Neural progenitor cell (in vitro differentiated cells): ENCODE measurements around the gene RNF25. TPM values are rescaled to one million over a fixed set of nuclear protein-coding genes. Genes with fewer than 3 reads are reported as not detected.

Source experiments
- DNase-seq: peaks from one replicate; pipeline ENCODE4 v3.0.0-alpha.2; 2016; ENCODE audit warnings: low spot score
- H2AFZ ChIP-seq: fragments of 200-600 bp; sonication (generic); replicated peaks from 2 replicates; pipeline ENCODE4 v1.6.1; 2016; ENCODE audit warnings: antibody characterized with exemption
- H3F3A ChIP-seq: fragments of 200-600 bp; sonication (generic); 2 replicates; pipeline ENCODE4 v1.6.1; 2016; ENCODE audit warnings: antibody characterized with exemption, low read depth
- H3K27ac ChIP-seq: fragments of 200-600 bp; sonication (generic); 2 replicates; pipeline ENCODE4 v1.5.1; 2016; ENCODE audit warnings: mild to moderate bottlenecking
- H3K27me3 ChIP-seq: fragments of 200-600 bp; sonication (generic); 2 replicates; pipeline ENCODE4 v1.6.1; 2016; ENCODE audit warnings: mild to moderate bottlenecking, moderate library complexity
- H3K36me3 ChIP-seq: fragments of 200-600 bp; sonication (generic); 2 replicates; pipeline ENCODE4 v1.5.1; 2016
- H3K4me1 ChIP-seq: fragments of 200-600 bp; sonication (generic); 2 replicates; pipeline ENCODE4 v1.6.1; 2016; ENCODE audit warnings: mixed run types
- H3K4me2 ChIP-seq: fragments of 200-600 bp; sonication (generic); 2 replicates; pipeline ENCODE4 v1.6.1; 2016
- H3K4me3 ChIP-seq: fragments of 200-600 bp; sonication (generic); 2 replicates; pipeline ENCODE4 v1.5.1; 2016
- H3K79me2 ChIP-seq: fragments of 200-600 bp; sonication (generic); 2 replicates; pipeline ENCODE4 v1.6.1; 2016; ENCODE audit warnings: low read depth
- H3K9ac ChIP-seq: fragments of 200-600 bp; sonication (generic); 2 replicates; pipeline ENCODE4 v1.6.1; 2016
- H3K9me3 ChIP-seq: fragments of 200-600 bp; sonication (generic); 2 replicates; pipeline ENCODE4 v1.5.1; 2016; ENCODE audit warnings: low read depth
- H4K20me1 ChIP-seq: fragments of 200-600 bp; sonication (generic); 2 replicates; pipeline ENCODE4 v1.6.1; 2016; ENCODE audit warnings: low read depth
- H3K27ac Mint-ChIP-seq: 3 replicates; pipeline ENCODE4 v1.8.0; 2021; ENCODE audit warnings: mixed read lengths
- H3K27me3 Mint-ChIP-seq: 2 replicates; pipeline ENCODE4 v1.8.0; 2022; ENCODE audit warnings: low read depth, mild to moderate bottlenecking, inconsistent platforms, moderate library complexity, mixed read lengths; ENCODE audit not compliant: insufficient read depth
- H3K36me3 Mint-ChIP-seq: 3 replicates; pipeline ENCODE4 v1.8.0; 2021; ENCODE audit warnings: mixed read lengths
- H3K4me1 Mint-ChIP-seq: 3 replicates; pipeline ENCODE4 v1.8.0; 2021; ENCODE audit warnings: mixed read lengths
- H3K4me3 Mint-ChIP-seq: 3 replicates; pipeline ENCODE4 v1.8.0; 2021; ENCODE audit warnings: mild to moderate bottlenecking, moderate library complexity, mixed read lengths
- H3K9me3 Mint-ChIP-seq: 3 replicates; pipeline ENCODE4 v1.8.0; 2020; ENCODE audit warnings: mixed read lengths
- EZH2 ChIP-seq: fragments of 200-600 bp; sonication (generic); IDR thresholded peaks from 2 replicates; pipeline ENCODE4 v1.6.1; 2017; ENCODE audit warnings: antibody characterized with exemption, mild to moderate bottlenecking, moderate library complexity
- EZH2phosphoT487 ChIP-seq: fragments of 200-600 bp; sonication (generic); IDR thresholded peaks from 2 replicates; pipeline ENCODE4 v1.6.1; 2017; ENCODE audit warnings: antibody characterized with exemption
- total RNA-seq: library from RNA; depleted of rRNA; stranded (reverse); fragments of >200 nt; gene quantifications from 2 replicates; pipeline ENCODE4 v1.2.3, GENCODE V29; 2015; ENCODE audit warnings: low replicate concordance
- TF ChIP-seq, protein P1 (sequence below): fragments of 200-600 bp; sonication (generic); IDR thresholded peaks from 2 replicates; pipeline ENCODE4 v1.5.1; 2017; ENCODE audit warnings: antibody characterized with exemption, mild to moderate bottlenecking

RNF25 gene, protein sequence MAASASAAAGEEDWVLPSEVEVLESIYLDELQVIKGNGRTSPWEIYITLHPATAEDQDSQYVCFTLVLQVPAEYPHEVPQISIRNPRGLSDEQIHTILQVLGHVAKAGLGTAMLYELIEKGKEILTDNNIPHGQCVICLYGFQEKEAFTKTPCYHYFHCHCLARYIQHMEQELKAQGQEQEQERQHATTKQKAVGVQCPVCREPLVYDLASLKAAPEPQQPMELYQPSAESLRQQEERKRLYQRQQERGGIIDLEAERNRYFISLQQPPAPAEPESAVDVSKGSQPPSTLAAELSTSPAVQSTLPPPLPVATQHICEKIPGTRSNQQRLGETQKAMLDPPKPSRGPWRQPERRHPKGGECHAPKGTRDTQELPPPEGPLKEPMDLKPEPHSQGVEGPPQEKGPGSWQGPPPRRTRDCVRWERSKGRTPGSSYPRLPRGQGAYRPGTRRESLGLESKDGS
- 9.6 and 18.5 TPM in 2 replicates for total RNA-seq

DNA sequence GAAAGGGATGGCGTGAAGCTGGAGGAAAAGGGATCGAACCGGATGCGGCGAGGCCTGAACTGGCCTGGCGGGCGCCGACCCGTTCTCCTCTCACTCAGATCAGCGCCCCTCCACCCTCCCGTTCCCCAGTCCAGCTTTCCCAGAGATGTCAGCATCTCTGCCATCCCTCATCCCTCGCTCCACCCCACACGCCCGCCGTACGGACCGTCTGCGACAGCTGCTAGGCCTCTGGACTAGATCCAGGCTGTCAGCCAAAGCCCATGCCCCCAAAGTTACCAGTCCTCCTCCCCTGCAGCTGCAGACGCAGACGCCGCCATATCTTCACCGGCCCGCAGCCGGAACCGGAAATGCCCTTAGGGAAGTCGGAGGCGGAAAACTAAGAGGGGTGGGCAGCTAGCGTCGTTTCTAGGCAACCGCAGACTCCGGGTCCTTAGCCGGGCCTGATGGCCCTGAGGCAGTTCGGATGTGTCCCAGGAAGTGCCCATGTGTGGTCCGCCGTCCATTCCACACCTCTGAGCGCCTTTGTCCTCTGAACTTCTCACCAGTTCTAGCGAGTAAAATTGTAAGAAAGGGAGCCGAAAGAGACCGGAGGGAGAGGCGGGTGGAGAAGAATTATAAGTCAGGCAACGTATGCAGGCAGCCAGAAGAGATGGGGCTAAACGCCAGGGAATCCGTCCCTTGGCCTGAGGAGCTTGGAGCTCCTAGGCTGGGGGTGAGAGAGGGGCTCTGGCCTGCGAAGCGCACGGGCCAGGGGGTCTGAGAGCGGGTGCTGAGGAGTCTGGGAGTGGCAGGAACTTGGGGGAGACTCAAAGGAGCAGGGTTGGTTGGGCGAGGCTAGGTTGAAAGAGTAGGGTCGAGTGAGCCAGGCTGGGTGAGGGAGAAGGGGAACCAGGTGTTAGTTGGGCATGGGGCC is at the start of gene RNF25, which contains the start of gene STK36:
RNF25 (minus strand) TSS at position 349 of the 913 bp plus-strand sequence; CDS start at position 317, 32 bp downstream.
STK36 (plus strand) TSS at position 433 of the 913 bp plus-strand sequence. CDS start 744 bp downstream, outside the sequence.
- H3K4me3 ChIP-seq, result peak within 1 kb of the TSS; percentile 86
- no peaks in the 10 kb centered on the region for H3K27me3 ChIP-seq
- H3K4me1 ChIP-seq, result peaks cover 6% of the 10 kb centered on the region
- peak; percentile 94 for DNase-seq
- Mint-ChIP-seq H3K4me3 (peak within 1 kb of the TSS; percentile 99), H3K4me1 (peaks cover 21% of the 10 kb centered on the region), H3K27ac (peak within 1 kb of the TSS; percentile 100), H3K9me3 (no peaks in the 10 kb centered on the region), H3K36me3 (peaks cover 11% of the 10 kb centered on the region), H3K27me3 (peaks cover 3% of the 10 kb centered on the region)
- peak within 1 kb of the TSS; percentile 96 for H2AFZ ChIP-seq
- no peaks in the 10 kb centered on the region for H4K20me1 ChIP-seq
- H3K27ac ChIP-seq, result peak within 1 kb of the TSS; percentile 65
- peaks cover 5% of the 10 kb centered on the region for H3F3A ChIP-seq
- no peaks in the 10 kb centered on the region for H3K9me3 ChIP-seq
- peak within 1 kb of the TSS; percentile 87 for H3K9ac ChIP-seq
- TF ChIP-seq, protein P1, sequence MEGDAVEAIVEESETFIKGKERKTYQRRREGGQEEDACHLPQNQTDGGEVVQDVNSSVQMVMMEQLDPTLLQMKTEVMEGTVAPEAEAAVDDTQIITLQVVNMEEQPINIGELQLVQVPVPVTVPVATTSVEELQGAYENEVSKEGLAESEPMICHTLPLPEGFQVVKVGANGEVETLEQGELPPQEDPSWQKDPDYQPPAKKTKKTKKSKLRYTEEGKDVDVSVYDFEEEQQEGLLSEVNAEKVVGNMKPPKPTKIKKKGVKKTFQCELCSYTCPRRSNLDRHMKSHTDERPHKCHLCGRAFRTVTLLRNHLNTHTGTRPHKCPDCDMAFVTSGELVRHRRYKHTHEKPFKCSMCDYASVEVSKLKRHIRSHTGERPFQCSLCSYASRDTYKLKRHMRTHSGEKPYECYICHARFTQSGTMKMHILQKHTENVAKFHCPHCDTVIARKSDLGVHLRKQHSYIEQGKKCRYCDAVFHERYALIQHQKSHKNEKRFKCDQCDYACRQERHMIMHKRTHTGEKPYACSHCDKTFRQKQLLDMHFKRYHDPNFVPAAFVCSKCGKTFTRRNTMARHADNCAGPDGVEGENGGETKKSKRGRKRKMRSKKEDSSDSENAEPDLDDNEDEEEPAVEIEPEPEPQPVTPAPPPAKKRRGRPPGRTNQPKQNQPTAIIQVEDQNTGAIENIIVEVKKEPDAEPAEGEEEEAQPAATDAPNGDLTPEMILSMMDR, result no peak
- no peak for TF ChIP-seq EZH2
- H3K4me2 ChIP-seq, result peak within 1 kb of the TSS; percentile 94
- peaks cover 29% of the 10 kb centered on the region for H3K79me2 ChIP-seq
- H3K36me3 ChIP-seq, result no peaks in the 10 kb centered on the region

DNA sequence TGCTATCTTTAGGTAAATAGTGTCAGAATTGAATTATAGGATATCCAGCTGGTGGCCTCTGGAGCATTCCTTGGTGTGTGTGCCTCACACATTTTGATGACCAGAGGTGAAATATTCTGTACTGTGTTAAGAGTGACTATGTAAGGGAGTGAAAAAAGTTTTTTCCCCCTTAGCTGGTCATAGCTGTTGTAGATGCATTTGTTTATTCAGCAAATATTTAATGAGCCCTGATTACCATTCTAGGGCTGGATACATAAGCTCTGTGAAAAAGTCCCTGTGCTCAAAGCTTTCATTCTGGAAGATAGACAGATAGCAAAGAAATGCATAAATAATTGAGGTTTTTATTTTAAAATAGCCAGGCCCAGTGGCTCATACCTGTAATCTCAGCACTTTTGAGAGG is 49.7 kb upstream of the RNF25 start:
- H3K4me3 Mint-ChIP-seq, result no peak overlapping the region
- H3K27me3 ChIP-seq, result no peaks in the 10 kb centered on the region
- peaks cover 4% of the 10 kb centered on the region for H3K27me3 Mint-ChIP-seq
- H4K20me1 ChIP-seq, result peaks cover 48% of the 10 kb centered on the region
- H3F3A ChIP-seq, result no peaks in the 10 kb centered on the region
- H2AFZ ChIP-seq, result no peak overlapping the region
- no peak overlapping the region for H3K4me3 ChIP-seq
- H3K4me1 ChIP-seq, result no peaks in the 10 kb centered on the region
- no peak overlapping the region for H3K4me2 ChIP-seq
- H3K79me2 ChIP-seq, result peaks cover 100% of the 10 kb centered on the region
- H3K9ac ChIP-seq, result no peak overlapping the region
- H3K9me3 Mint-ChIP-seq, result peaks cover 16% of the 10 kb centered on the region
- no peak for DNase-seq
- peaks cover 11% of the 10 kb centered on the region for H3K4me1 Mint-ChIP-seq
- H3K36me3 Mint-ChIP-seq, result peaks cover 35% of the 10 kb centered on the region
- peaks cover 9% of the 10 kb centered on the region for H3K9me3 ChIP-seq
- peaks cover 3% of the 10 kb centered on the region for H3K36me3 ChIP-seq
- H3K27ac Mint-ChIP-seq, result no peak overlapping the region
- H3K27ac ChIP-seq, result no peak overlapping the region
- no peak for TF ChIP-seq EZH2phosphoT487
- TF ChIP-seq, protein P1, result no peak
- TF ChIP-seq EZH2, result no peak

DNA sequence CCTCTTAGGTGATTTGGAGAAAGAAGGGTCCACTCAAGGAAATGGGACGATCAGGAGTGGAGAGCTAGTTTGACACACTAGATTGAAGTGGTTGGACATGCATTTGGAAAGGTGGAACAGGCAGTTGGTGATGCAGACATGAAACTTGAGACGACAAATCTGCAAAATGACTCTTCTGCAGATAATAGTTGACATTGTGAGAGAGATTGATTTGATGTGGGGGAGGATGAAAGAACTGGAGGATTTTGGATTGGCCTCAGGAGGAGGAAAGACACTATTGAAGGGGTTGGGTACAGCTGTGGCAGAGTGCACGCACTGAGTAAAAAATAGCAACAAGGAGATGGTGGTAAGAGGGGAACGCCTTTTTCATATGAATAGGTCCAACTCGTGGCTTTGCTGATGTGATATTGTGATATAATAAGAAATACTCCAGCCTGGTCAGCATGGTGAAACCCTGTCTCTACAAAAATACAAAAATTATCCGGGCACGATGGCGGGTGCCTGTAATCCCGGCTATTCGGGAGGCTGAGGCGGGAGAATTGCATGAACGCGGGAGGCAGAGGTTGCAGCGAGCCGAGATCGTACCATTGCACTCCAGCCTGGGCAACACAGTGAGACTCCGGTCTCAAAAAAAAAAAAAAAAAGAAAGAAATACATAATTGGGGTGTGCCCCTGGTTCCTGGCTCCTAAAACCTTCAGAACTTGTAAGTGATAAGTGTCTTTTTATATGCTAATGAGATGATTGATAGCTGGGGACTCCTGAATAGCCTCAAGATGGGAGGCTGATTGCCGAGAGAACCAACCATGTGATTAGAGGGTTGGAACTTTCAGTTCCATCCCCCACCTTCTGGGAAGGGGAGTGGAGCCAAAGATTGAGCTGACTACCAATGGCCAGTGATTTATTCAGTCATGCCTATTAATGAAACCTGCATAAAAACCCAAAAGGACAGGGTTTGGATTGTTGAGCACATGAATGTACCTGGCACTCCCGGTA is 48.5 kb upstream of the RNF25 start:
- Mint-ChIP-seq H3K9me3 (peaks cover 4% of the 10 kb centered on the region), H3K27me3 (peaks cover 4% of the 10 kb centered on the region), H3K4me1 (peaks cover 11% of the 10 kb centered on the region), H3K27ac (no peak overlapping the region), H3K36me3 (peaks cover 29% of the 10 kb centered on the region), H3K4me3 (no peak overlapping the region)
- Histone ChIP-seq H3K79me2 (peaks cover 98% of the 10 kb centered on the region), H3K9me3 (no peaks in the 10 kb centered on the region), H3K4me2 (no peak overlapping the region), H2AFZ (no peak overlapping the region), H3K4me1 (no peaks in the 10 kb centered on the region), H3K9ac (no peak overlapping the region), H3F3A (no peaks in the 10 kb centered on the region), H3K4me3 (no peak overlapping the region), H3K27me3 (no peaks in the 10 kb centered on the region), H4K20me1 (peaks cover 48% of the 10 kb centered on the region), H3K27ac (no peak overlapping the region), H3K36me3 (peaks cover 3% of the 10 kb centered on the region)
- TF ChIP-seq, protein P1, result no peak
- no peak for TF ChIP-seq EZH2phosphoT487
- no peak for TF ChIP-seq EZH2
- DNase-seq, result no peak
